ENCODE results near the gene HJV. TPM values are rescaled to one million over a fixed set of nuclear protein-coding genes. Genes with fewer than 3 reads are reported as not detected.

HJV gene
- total RNA-seq, 1 donor from 2014 or later = not detected

- no peak for TF ChIP-seq CTCF (IDR thresholded peaks at IDR 0.05; ENCODE audit: unreplicated experiment)
- Mint-ChIP-seq H3K36me3 (ENCODE audit: low read depth, unreplicated experiment) (peaks cover 3% of the 10 kb centered on the region), H3K4me3 (ENCODE audit: unreplicated experiment) (no peak overlapping the region), H3K27me3 (ENCODE audit: unreplicated experiment) (peaks cover 4% of the 10 kb centered on the region), H3K27ac (ENCODE audit: unreplicated experiment) (no peak overlapping the region), H3K4me1 (ENCODE audit: unreplicated experiment) (peaks cover 8% of the 10 kb centered on the region), H3K9me3 (ENCODE audit: unreplicated experiment) (no peaks in the 10 kb centered on the region)
- DNase-seq (ENCODE audit: low spot score) = no peak
These were observed 1.0 kb upstream of the HJV start for GRCh38 chr1:146022403-146023127.

- no peak for TF ChIP-seq CTCF (IDR thresholded peaks at IDR 0.05; ENCODE audit: unreplicated experiment)
- no peaks in the 10 kb centered on the region for H3K9me3 Mint-ChIP-seq (ENCODE audit: unreplicated experiment)
- peaks cover 6% of the 10 kb centered on the region for H3K27me3 Mint-ChIP-seq (ENCODE audit: unreplicated experiment)
- H3K4me1 Mint-ChIP-seq (ENCODE audit: unreplicated experiment) = peaks cover 8% of the 10 kb centered on the region
- no peak overlapping the region for H3K27ac Mint-ChIP-seq (ENCODE audit: unreplicated experiment)
- peaks cover 3% of the 10 kb centered on the region for H3K36me3 Mint-ChIP-seq (ENCODE audit: low read depth, unreplicated experiment)
- DNase-seq (ENCODE audit: low spot score) = no peak
- no peak overlapping the region for H3K4me3 Mint-ChIP-seq (ENCODE audit: unreplicated experiment)
These were observed 487 bp downstream of the HJV start for GRCh38 chr1:146021050-146021445.

GRCh38 chr1:146020058-146021049 lies 1.2 kb downstream of the HJV start:
- H3K36me3 Mint-ChIP-seq (ENCODE audit: low read depth, unreplicated experiment) = peaks cover 3% of the 10 kb centered on the region
- no peak for DNase-seq (ENCODE audit: low spot score)
- H3K27me3 Mint-ChIP-seq (ENCODE audit: unreplicated experiment) = peaks cover 8% of the 10 kb centered on the region
- H3K4me1 Mint-ChIP-seq (ENCODE audit: unreplicated experiment) = peaks cover 8% of the 10 kb centered on the region
- no peak overlapping the region for H3K27ac Mint-ChIP-seq (ENCODE audit: unreplicated experiment)
- H3K4me3 Mint-ChIP-seq (ENCODE audit: unreplicated experiment) = no peak overlapping the region
- TF ChIP-seq CTCF (IDR thresholded peaks at IDR 0.05; ENCODE audit: unreplicated experiment) = no peak
- H3K9me3 Mint-ChIP-seq (ENCODE audit: unreplicated experiment) = no peaks in the 10 kb centered on the region

- TF ChIP-seq CTCF (IDR thresholded peaks at IDR 0.05; ENCODE audit: unreplicated experiment) = no peak
- Mint-ChIP-seq H3K27ac (ENCODE audit: unreplicated experiment) (no peak overlapping the region), H3K4me3 (ENCODE audit: unreplicated experiment) (peak overlapping the region; percentile 39), H3K27me3 (ENCODE audit: unreplicated experiment) (peaks cover 8% of the 10 kb centered on the region), H3K4me1 (ENCODE audit: unreplicated experiment) (peaks cover 8% of the 10 kb centered on the region), H3K36me3 (ENCODE audit: low read depth, unreplicated experiment) (peaks cover 3% of the 10 kb centered on the region), H3K9me3 (ENCODE audit: unreplicated experiment) (no peaks in the 10 kb centered on the region)
- no peak for DNase-seq (ENCODE audit: low spot score)
These were observed 2.1 kb downstream of the HJV start for GRCh38 chr1:146019231-146020057.
